Prostate gland (tissue), 2 donors: ENCODE results near the gene TIE1. TPM values are rescaled to one million over a fixed set of nuclear protein-coding genes. Genes with fewer than 3 reads are reported as not detected.
A peak's percentile ranks its signal among the peaks of the same experiment; 100 is the strongest.

Experiments used
- DNase-seq: peaks from one replicate; pipeline ENCODE4 v3.0.0-alpha.2; 2019; ENCODE audit warnings: low spot score
- H3K27ac ChIP-seq, 2 donors: fragments of 200-600 bp; sonication (generic); 2 replicates each; pipeline ENCODE4 v1.5.1; 2017 to 2019
- H3K27me3 ChIP-seq: fragments of 200-600 bp; sonication (generic); replicated peaks from 2 replicates; pipeline ENCODE4 v1.5.1; 2019; ENCODE audit not compliant: insufficient read depth
- H3K36me3 ChIP-seq, 2 donors: fragments of 200-600 bp; sonication (generic); 1 replicate in 1 of 2; 2 replicates in 1 of 2; pipeline versions ENCODE4 v1.5.1 to v1.8.1; 2017 to 2019
- H3K4me1 ChIP-seq: fragments of 200-600 bp; sonication (generic); replicated peaks from 2 replicates; pipeline ENCODE4 v1.5.1; 2019
- H3K4me3 ChIP-seq, 2 donors: fragments of 200-600 bp; sonication (generic); 2 replicates each; pipeline ENCODE4 v1.5.1; 2017 to 2019
- H3K9me3 ChIP-seq: fragments of 200-600 bp; sonication (generic); 2 replicates; pipeline ENCODE4 v1.5.1; 2017
- POLR2A ChIP-seq: fragments of 450-650 bp; IDR thresholded peaks from one replicate; pipeline ENCODE4 v1.6.1; 2016; ENCODE audit warnings: antibody characterized with exemption, mild to moderate bottlenecking
- POLR2AphosphoS5 ChIP-seq: sonication (generic); formaldehyde crosslinking; IDR thresholded peaks from one replicate; pipeline ENCODE4 v1.6.1; 2017; ENCODE audit warnings: antibody characterized with exemption
- WGBS: methylation state at CpG from one replicate; pipeline ENCODE4 v1.1.5; 2018; 5-methylcytosine and 5-hydroxymethylcytosine counted together
- intact Hi-C: fragments of 100-400 bp; cut with DNase I; formaldehyde crosslinking; loops from one replicate; pipeline ENCODE4 v1.14.2; 2022
- total RNA-seq, 2 donors: library from RNA; depleted of rRNA; stranded (reverse); fragments of >200 nt; gene quantifications; one replicate each; pipeline ENCODE4 v1.1.0, GENCODE V29; 2016
- TF ChIP-seq, protein P1 (sequence below), 4 experiments: fragments of 200-600 bp in 2 of 4; fragments of 450-650 bp in 2 of 4; sonication (generic) in 2 of 4; IDR thresholded peaks; 1 replicate in 3 of 4; 2 replicates in 1 of 4; pipeline ENCODE4 v1.5.1; 2016 to 2019; ENCODE audit warnings: antibody characterized with exemption in 4 of 4, mild to moderate bottlenecking in 2 of 4, moderate library complexity in 2 of 4

The TIE1 gene
- total RNA-seq, 2 donors from 2014 or later: 18.7 to 21.7 TPM

GRCh38 chr1:43366179-43366578 lies 65.4 kb downstream of the TIE1 start:
- peaks cover 7 to 18% of the 10 kb centered on the region in 2 donors for H3K36me3 ChIP-seq
- WGBS: 24% methylated on average over 11 of the region's 11 CpGs
- DNase-seq: peak; percentile 85
- peak overlapping the region; percentile 89 to 91 for H3K27ac ChIP-seq
- peak; percentile 74 for TF ChIP-seq POLR2A
- peak; percentile 84 for TF ChIP-seq POLR2AphosphoS5
- TF ChIP-seq, protein P1, sequence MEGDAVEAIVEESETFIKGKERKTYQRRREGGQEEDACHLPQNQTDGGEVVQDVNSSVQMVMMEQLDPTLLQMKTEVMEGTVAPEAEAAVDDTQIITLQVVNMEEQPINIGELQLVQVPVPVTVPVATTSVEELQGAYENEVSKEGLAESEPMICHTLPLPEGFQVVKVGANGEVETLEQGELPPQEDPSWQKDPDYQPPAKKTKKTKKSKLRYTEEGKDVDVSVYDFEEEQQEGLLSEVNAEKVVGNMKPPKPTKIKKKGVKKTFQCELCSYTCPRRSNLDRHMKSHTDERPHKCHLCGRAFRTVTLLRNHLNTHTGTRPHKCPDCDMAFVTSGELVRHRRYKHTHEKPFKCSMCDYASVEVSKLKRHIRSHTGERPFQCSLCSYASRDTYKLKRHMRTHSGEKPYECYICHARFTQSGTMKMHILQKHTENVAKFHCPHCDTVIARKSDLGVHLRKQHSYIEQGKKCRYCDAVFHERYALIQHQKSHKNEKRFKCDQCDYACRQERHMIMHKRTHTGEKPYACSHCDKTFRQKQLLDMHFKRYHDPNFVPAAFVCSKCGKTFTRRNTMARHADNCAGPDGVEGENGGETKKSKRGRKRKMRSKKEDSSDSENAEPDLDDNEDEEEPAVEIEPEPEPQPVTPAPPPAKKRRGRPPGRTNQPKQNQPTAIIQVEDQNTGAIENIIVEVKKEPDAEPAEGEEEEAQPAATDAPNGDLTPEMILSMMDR (IDR thresholded peaks at IDR 0.05): no peak
- no peaks in the 10 kb centered on the region for H3K27me3 ChIP-seq
- H3K4me1 ChIP-seq: peaks cover 22% of the 10 kb centered on the region
- no peaks in the 10 kb centered on the region for H3K9me3 ChIP-seq
- H3K4me3 ChIP-seq: peak overlapping the region in 1 of 2 donors; percentile 66
- intact Hi-C loops: loop anchor here (5.0 kb wide), 1 partner anchor 129 kb away; no protein-coding TSS in a partner anchor

DNA sequence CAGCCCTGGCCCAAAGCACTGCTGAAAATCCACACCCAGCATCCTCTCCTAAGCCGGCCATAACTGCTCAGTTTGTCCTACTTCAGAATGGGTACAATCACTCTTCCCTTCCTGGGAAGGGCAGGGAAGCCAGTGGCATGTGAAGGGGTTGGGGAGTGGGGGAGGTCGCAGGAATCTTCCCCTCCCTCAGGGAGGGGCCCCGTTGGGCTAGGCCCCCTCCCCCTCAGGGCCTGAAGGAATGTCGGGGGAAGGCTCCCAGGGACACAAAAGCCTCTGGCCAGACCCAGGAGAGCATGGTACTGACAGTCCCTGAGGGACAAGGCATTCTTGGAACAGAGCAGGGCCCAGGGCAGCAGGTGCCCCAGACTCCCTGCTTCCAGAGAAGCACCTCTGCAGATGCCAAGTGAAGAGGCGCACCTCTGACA lies 65.8 kb downstream of the TIE1 start:
- Histone ChIP-seq H3K4me1 (peaks cover 22% of the 10 kb centered on the region), H3K4me3 (peak overlapping the region; percentile 62 to 66)
- intact Hi-C loops: loop anchor here (5.0 kb wide), 1 partner anchor 129 kb away; no protein-coding TSS in a partner anchor

GRCh38 chr1:43367026-43367903 lies 66.5 kb downstream of the TIE1 start:
- peak overlapping the region; percentile 89 to 91 for H3K27ac ChIP-seq
- H3K9me3 ChIP-seq: no peaks in the 10 kb centered on the region
- H3K4me1 ChIP-seq: peaks cover 22% of the 10 kb centered on the region
- no peaks in the 10 kb centered on the region for H3K27me3 ChIP-seq
- peak overlapping the region; percentile 62 to 66 for H3K4me3 ChIP-seq
- WGBS: 1% methylated on average over 27 of the region's 48 CpGs
- peaks cover 7 to 18% of the 10 kb centered on the region in 2 donors for H3K36me3 ChIP-seq
- TF ChIP-seq POLR2A (peak; percentile 10), POLR2AphosphoS5 (no peak)
- intact Hi-C loops: loop anchor here (5.0 kb wide), 1 partner anchor 130 kb away; no protein-coding TSS in a partner anchor
- DNase-seq: peak; percentile 19

More for the DNA sequence above, 65.8 kb downstream of the TIE1 start:
- Histone ChIP-seq H3K27me3 (no peaks in the 10 kb centered on the region), H3K27ac (peak overlapping the region; percentile 89 to 91), H3K36me3 (peaks cover 7 to 18% of the 10 kb centered on the region in 2 donors), H3K9me3 (no peaks in the 10 kb centered on the region)
- WGBS: 13% methylated on average over 4 of the region's 5 CpGs
- DNase-seq: no peak
- TF ChIP-seq POLR2A (no peak), POLR2AphosphoS5 (no peak)
- TF ChIP-seq, protein P1 (IDR thresholded peaks at IDR 0.05): no peak

GRCh38 chr1:43367904-43368645 lies 67.3 kb downstream of the TIE1 start, which contains the start of gene ELOVL1:
Gene ELOVL1 (minus strand): TSS chr1:43368011. CDS start chr1:43365609, 2,402 bp downstream.
- intact Hi-C loops: loop anchor here (5.0 kb wide), 1 partner anchor 131 kb away; no protein-coding TSS in a partner anchor
- H3K4me1 ChIP-seq: peaks cover 22% of the 10 kb centered on the region
- WGBS: under 1% methylated on average over 57 of the region's 58 CpGs
- H3K4me3 ChIP-seq: peak within 1 kb of the TSS; percentile 62 to 66
- peak; percentile 90 for DNase-seq
- H3K27me3 ChIP-seq: no peaks in the 10 kb centered on the region
- H3K9me3 ChIP-seq: no peaks in the 10 kb centered on the region
- H3K36me3 ChIP-seq: peaks cover 7 to 18% of the 10 kb centered on the region in 2 donors
- TF ChIP-seq, protein P1 (IDR thresholded peaks at IDR 0.05): peak in 2 of 4 experiments; percentile 29 to 40
- TF ChIP-seq POLR2A: peak; percentile 79
- peak; percentile 26 for TF ChIP-seq POLR2AphosphoS5
- H3K27ac ChIP-seq: peak within 1 kb of the TSS; percentile 89 to 91
